Measurements from ENCODE around the gene GALNT7. TPM values are rescaled to one million over a fixed set of nuclear protein-coding genes. Genes with fewer than 3 reads are reported as not detected.

Gene GALNT7
- polyA plus RNA-seq, 1 donor from 2014 or later, result 15.0 TPM

- no peaks in the 10 kb centered on the region for H3K36me3 ChIP-seq (ENCODE audit: insufficient read depth, low read length)
- no peak overlapping the region for H2AFZ ChIP-seq (ENCODE audit: low read depth, low read length)
- H3K9ac ChIP-seq (ENCODE audit: low read length), result no peak overlapping the region
- peaks cover 7% of the 10 kb centered on the region for H3K79me2 ChIP-seq (replicated peaks; ENCODE audit: insufficient read depth, low read length)
- no peaks in the 10 kb centered on the region for H4K20me1 ChIP-seq (ENCODE audit: insufficient read depth)
- H3K4me3 ChIP-seq (ENCODE audit: low read length), result no peak overlapping the region
- no peaks in the 10 kb centered on the region for H3F3A ChIP-seq (ENCODE audit: insufficient read depth, low read length, poor library complexity, severe bottlenecking)
- no peak overlapping the region for H3K27ac ChIP-seq (ENCODE audit: low read length)
- TF ChIP-seq POLR2AphosphoS5 (IDR thresholded peaks at IDR 0.05) (no peak), MXI1 (conservative IDR thresholded peaks at IDR 0.05; ENCODE audit: poor library complexity, severe bottlenecking) (no peak), EZH2 (IDR thresholded peaks at IDR 0.05; ENCODE audit: borderline replicate concordance, insufficient read depth, low read length, poor library complexity, severe bottlenecking) (no peak), SMC3 (conservative IDR thresholded peaks at IDR 0.05; ENCODE audit: poor library complexity) (no peak), EP300 (conservative IDR thresholded peaks at IDR 0.05; ENCODE audit: poor library complexity, severe bottlenecking) (no peak), REST (IDR thresholded peaks at IDR 0.05; ENCODE audit: borderline replicate concordance) (no peak), RAD21 (conservative IDR thresholded peaks at IDR 0.05) (no peak), TAF1 (IDR thresholded peaks at IDR 0.05; ENCODE audit: low read depth) (no peak)
- TF ChIP-seq, protein P1, sequence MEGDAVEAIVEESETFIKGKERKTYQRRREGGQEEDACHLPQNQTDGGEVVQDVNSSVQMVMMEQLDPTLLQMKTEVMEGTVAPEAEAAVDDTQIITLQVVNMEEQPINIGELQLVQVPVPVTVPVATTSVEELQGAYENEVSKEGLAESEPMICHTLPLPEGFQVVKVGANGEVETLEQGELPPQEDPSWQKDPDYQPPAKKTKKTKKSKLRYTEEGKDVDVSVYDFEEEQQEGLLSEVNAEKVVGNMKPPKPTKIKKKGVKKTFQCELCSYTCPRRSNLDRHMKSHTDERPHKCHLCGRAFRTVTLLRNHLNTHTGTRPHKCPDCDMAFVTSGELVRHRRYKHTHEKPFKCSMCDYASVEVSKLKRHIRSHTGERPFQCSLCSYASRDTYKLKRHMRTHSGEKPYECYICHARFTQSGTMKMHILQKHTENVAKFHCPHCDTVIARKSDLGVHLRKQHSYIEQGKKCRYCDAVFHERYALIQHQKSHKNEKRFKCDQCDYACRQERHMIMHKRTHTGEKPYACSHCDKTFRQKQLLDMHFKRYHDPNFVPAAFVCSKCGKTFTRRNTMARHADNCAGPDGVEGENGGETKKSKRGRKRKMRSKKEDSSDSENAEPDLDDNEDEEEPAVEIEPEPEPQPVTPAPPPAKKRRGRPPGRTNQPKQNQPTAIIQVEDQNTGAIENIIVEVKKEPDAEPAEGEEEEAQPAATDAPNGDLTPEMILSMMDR (IDR thresholded peaks at IDR 0.05; ENCODE audit: poor library complexity, severe bottlenecking), result no peak
- H3K9me2 ChIP-seq (ENCODE audit: insufficient read depth, low read length), result no peaks in the 10 kb centered on the region
- H3K27me3 ChIP-seq (ENCODE audit: insufficient read depth, low read depth, low read length), result no peaks in the 10 kb centered on the region
- no peak overlapping the region for H3K4me2 ChIP-seq (ENCODE audit: low read length)
- no peaks in the 10 kb centered on the region for H3K9me3 ChIP-seq (ENCODE audit: low read length)
Observed at GRCh38 chr4:173235050-173235449, 66.4 kb downstream of the GALNT7 start.

DNA sequence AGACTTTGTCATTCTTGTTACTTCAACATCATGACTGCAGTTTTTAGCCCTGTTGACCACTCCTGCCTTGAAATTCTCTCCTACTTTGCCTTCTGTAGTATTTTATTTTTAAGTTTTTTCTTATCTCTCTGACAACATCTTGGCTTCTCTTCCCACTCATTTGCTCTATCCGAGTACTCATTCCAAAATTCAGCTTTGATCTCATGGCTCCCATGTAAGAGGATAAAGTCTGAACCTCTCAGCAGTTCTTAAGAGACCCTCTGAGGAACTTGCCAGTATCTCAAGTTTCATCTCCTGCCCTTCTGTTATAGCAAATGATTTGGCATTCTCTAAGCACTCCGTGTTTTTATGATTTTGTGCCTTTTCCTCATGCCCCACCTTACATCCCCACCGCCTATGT is 67.7 kb downstream of the GALNT7 start:
- Histone ChIP-seq H3K79me2 (replicated peaks; ENCODE audit: insufficient read depth, low read length) (peaks cover 13% of the 10 kb centered on the region), H3K9me3 (ENCODE audit: low read length) (no peaks in the 10 kb centered on the region), H3K9me2 (ENCODE audit: insufficient read depth, low read length) (no peaks in the 10 kb centered on the region), H3K4me2 (ENCODE audit: low read length) (no peak overlapping the region), H2AFZ (ENCODE audit: low read depth, low read length) (no peak overlapping the region), H3K4me3 (ENCODE audit: low read length) (no peak overlapping the region), H3K9ac (ENCODE audit: low read length) (no peak overlapping the region), H3K27me3 (ENCODE audit: insufficient read depth, low read depth, low read length) (no peaks in the 10 kb centered on the region), H4K20me1 (ENCODE audit: insufficient read depth) (no peaks in the 10 kb centered on the region), H3F3A (ENCODE audit: insufficient read depth, low read length, poor library complexity, severe bottlenecking) (no peaks in the 10 kb centered on the region), H3K27ac (ENCODE audit: low read length) (no peak overlapping the region), H3K36me3 (ENCODE audit: insufficient read depth, low read length) (no peaks in the 10 kb centered on the region)
- TF ChIP-seq EP300 (conservative IDR thresholded peaks at IDR 0.05; ENCODE audit: poor library complexity, severe bottlenecking) (no peak), TAF1 (IDR thresholded peaks at IDR 0.05; ENCODE audit: low read depth) (no peak), EZH2 (IDR thresholded peaks at IDR 0.05; ENCODE audit: borderline replicate concordance, insufficient read depth, low read length, poor library complexity, severe bottlenecking) (no peak), SMC3 (conservative IDR thresholded peaks at IDR 0.05; ENCODE audit: poor library complexity) (no peak), RAD21 (conservative IDR thresholded peaks at IDR 0.05) (no peak), REST (IDR thresholded peaks at IDR 0.05; ENCODE audit: borderline replicate concordance) (no peak), POLR2AphosphoS5 (IDR thresholded peaks at IDR 0.05) (no peak), MXI1 (conservative IDR thresholded peaks at IDR 0.05; ENCODE audit: poor library complexity, severe bottlenecking) (no peak)
- TF ChIP-seq, protein P1 (IDR thresholded peaks at IDR 0.05; ENCODE audit: poor library complexity, severe bottlenecking), result no peak

All from neural cell (in vitro differentiated cells).